Mesothelial cell of epicardium (in vitro differentiated cells): Measurements from ENCODE around the gene KRTAP10-6. TPM values are rescaled to one million over a fixed set of nuclear protein-coding genes. Genes with fewer than 3 reads are reported as not detected.
A peak's percentile ranks its signal among the peaks of the same experiment; 100 is the strongest.

Experiments used
- DNase-seq, 2 experiments: peaks; one replicate each; pipeline ENCODE4 v3.0.0; 2021; ENCODE audit warnings: low spot score in 2 of 2; ENCODE audit not compliant: unreplicated experiment in 2 of 2
- H3K27ac Mint-ChIP-seq: 2 replicates; pipeline ENCODE4 v1.8.0; 2021; ENCODE audit warnings: mixed read lengths
- H3K27me3 Mint-ChIP-seq: 2 replicates; pipeline ENCODE4 v1.8.0; 2021; ENCODE audit warnings: low read depth, mixed read lengths
- H3K36me3 Mint-ChIP-seq: 2 replicates; pipeline ENCODE4 v1.8.0; 2021; ENCODE audit warnings: mixed read lengths
- H3K4me1 Mint-ChIP-seq: 2 replicates; pipeline ENCODE4 v1.8.0; 2021; ENCODE audit warnings: mixed read lengths
- H3K4me3 Mint-ChIP-seq: 2 replicates; pipeline ENCODE4 v1.8.0; 2021; ENCODE audit warnings: mild to moderate bottlenecking, moderate library complexity, mixed read lengths
- H3K9me3 Mint-ChIP-seq: 2 replicates; pipeline ENCODE4 v1.8.0; 2021; ENCODE audit warnings: mixed read lengths
- total RNA-seq: library from RNA; stranded (reverse); gene quantifications from 3 replicates; pipeline ENCODE4 v1.2.1, GENCODE V29; 2021
- TF ChIP-seq, protein P1 (sequence below): fragments of 200-600 bp; sonication (generic); IDR thresholded peaks from one replicate; pipeline ENCODE4 v1.5.0; 2021; ENCODE audit warnings: antibody characterized with exemption; ENCODE audit not compliant: unreplicated experiment

Gene KRTAP10-6
- total RNA-seq, 1 donor from 2014 or later: not detected

GRCh38 chr21:44549525-44550211 is 42.6 kb downstream of the KRTAP10-6 start:
- peaks cover 35% of the 10 kb centered on the region for H3K4me1 Mint-ChIP-seq
- H3K4me3 Mint-ChIP-seq: no peak overlapping the region
- peaks cover 9% of the 10 kb centered on the region for H3K36me3 Mint-ChIP-seq
- TF ChIP-seq, protein P1, sequence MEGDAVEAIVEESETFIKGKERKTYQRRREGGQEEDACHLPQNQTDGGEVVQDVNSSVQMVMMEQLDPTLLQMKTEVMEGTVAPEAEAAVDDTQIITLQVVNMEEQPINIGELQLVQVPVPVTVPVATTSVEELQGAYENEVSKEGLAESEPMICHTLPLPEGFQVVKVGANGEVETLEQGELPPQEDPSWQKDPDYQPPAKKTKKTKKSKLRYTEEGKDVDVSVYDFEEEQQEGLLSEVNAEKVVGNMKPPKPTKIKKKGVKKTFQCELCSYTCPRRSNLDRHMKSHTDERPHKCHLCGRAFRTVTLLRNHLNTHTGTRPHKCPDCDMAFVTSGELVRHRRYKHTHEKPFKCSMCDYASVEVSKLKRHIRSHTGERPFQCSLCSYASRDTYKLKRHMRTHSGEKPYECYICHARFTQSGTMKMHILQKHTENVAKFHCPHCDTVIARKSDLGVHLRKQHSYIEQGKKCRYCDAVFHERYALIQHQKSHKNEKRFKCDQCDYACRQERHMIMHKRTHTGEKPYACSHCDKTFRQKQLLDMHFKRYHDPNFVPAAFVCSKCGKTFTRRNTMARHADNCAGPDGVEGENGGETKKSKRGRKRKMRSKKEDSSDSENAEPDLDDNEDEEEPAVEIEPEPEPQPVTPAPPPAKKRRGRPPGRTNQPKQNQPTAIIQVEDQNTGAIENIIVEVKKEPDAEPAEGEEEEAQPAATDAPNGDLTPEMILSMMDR: no peak
- peaks cover 29% of the 10 kb centered on the region for H3K9me3 Mint-ChIP-seq
- DNase-seq: no peak
- no peaks in the 10 kb centered on the region for H3K27me3 Mint-ChIP-seq
- peak overlapping the region; percentile 92 for H3K27ac Mint-ChIP-seq

- no peaks in the 10 kb centered on the region for H3K27me3 Mint-ChIP-seq
- peaks cover 35% of the 10 kb centered on the region for H3K4me1 Mint-ChIP-seq
- TF ChIP-seq, protein P1: no peak
- H3K4me3 Mint-ChIP-seq: no peak overlapping the region
- H3K9me3 Mint-ChIP-seq: peaks cover 29% of the 10 kb centered on the region
- DNase-seq: no peak
- H3K36me3 Mint-ChIP-seq: peaks cover 9% of the 10 kb centered on the region
- peak overlapping the region; percentile 92 for H3K27ac Mint-ChIP-seq
Measured at GRCh38 chr21:44548922-44549321, 43.4 kb downstream of the KRTAP10-6 start.

GRCh38 chr21:44548381-44548780 is 43.9 kb downstream of the KRTAP10-6 start:
- TF ChIP-seq, protein P1: no peak
- H3K4me1 Mint-ChIP-seq: peaks cover 35% of the 10 kb centered on the region
- no peaks in the 10 kb centered on the region for H3K27me3 Mint-ChIP-seq
- peaks cover 9% of the 10 kb centered on the region for H3K36me3 Mint-ChIP-seq
- H3K9me3 Mint-ChIP-seq: peaks cover 23% of the 10 kb centered on the region
- DNase-seq: no peak
- H3K27ac Mint-ChIP-seq: peak overlapping the region; percentile 92
- no peak overlapping the region for H3K4me3 Mint-ChIP-seq

GRCh38 chr21:44547656-44548331 is 44.5 kb downstream of the KRTAP10-6 start:
- H3K9me3 Mint-ChIP-seq: peaks cover 20% of the 10 kb centered on the region
- no peak overlapping the region for H3K4me3 Mint-ChIP-seq
- TF ChIP-seq, protein P1: no peak

GRCh38 chr21:44544566-44544965 is 47.7 kb downstream of the KRTAP10-6 start:
- Mint-ChIP-seq H3K9me3 (peaks cover 20% of the 10 kb centered on the region), H3K27ac (no peak overlapping the region), H3K4me1 (peaks cover 16% of the 10 kb centered on the region), H3K36me3 (peaks cover 9% of the 10 kb centered on the region), H3K4me3 (no peak overlapping the region), H3K27me3 (no peaks in the 10 kb centered on the region)
- TF ChIP-seq, protein P1: no peak
- DNase-seq: no peak

More at GRCh38 chr21:44547656-44548331, 44.5 kb downstream of the KRTAP10-6 start:
- Mint-ChIP-seq H3K4me1 (peaks cover 35% of the 10 kb centered on the region), H3K27me3 (no peaks in the 10 kb centered on the region), H3K27ac (peak overlapping the region; percentile 35), H3K36me3 (peaks cover 9% of the 10 kb centered on the region)
- no peak for DNase-seq
